Posterior cingulate gyrus (tissue), 11 donors: ENCODE results near the gene ARMH4.

Experiments used
- DNase-seq, 10 donors: peaks; one replicate each; pipeline versions ENCODE4 v3.0.0 to v3.0.0-alpha.2; 2020 to 2021; ENCODE audit warnings: mixed read lengths in 3 of 10
- intact Hi-C: fragments of 100-400 bp; cut with DNase I; formaldehyde crosslinking; loops from one replicate; pipeline ENCODE4 v1.15.1; 2023

The ARMH4 gene, protein sequence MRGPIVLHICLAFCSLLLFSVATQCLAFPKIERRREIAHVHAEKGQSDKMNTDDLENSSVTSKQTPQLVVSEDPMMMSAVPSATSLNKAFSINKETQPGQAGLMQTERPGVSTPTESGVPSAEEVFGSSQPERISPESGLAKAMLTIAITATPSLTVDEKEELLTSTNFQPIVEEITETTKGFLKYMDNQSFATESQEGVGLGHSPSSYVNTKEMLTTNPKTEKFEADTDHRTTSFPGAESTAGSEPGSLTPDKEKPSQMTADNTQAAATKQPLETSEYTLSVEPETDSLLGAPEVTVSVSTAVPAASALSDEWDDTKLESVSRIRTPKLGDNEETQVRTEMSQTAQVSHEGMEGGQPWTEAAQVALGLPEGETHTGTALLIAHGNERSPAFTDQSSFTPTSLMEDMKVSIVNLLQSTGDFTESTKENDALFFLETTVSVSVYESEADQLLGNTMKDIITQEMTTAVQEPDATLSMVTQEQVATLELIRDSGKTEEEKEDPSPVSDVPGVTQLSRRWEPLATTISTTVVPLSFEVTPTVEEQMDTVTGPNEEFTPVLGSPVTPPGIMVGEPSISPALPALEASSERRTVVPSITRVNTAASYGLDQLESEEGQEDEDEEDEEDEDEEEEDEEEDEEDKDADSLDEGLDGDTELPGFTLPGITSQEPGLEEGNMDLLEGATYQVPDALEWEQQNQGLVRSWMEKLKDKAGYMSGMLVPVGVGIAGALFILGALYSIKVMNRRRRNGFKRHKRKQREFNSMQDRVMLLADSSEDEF

DNA sequence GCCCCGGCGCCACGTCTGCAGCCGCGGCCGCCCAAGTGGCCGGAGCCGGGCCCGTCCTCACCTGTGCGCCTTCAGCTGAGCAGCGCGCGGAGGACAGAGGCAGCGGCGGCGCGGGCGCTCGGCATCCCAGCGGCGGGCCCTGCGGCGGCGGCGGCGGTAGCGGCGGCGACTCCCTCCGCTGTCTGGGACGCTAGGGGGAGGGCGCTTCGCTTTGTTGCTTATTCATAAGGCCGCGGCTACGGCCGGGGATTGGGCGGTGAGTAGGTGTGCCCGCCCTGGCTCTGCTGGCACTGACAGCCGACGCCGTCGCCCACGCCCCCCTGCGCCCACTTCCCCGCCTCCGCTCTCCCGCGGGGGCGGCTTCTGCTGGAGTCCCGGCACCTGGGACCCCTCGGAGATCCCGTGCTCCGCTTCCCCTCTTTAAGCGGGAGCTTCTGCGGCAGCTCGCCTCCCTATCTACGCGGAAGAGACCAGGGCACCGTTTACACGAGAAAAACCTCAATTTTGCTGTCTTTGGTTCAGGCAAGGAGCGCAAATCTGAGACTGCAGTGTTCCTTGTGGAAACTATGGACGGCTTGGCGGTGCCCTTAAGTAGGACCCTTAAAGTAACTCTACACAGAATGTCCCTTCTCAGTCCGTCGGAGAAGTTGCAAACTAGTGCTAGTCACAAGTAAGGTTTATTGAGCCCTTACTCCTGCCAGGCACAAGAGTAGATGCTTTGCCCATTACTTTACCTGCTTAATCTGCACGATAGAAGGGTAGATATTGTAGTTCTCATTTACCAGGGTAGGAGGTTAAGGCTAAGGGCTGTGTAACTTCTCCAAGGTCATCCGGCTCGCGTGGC, at the start of gene ARMH4:
Gene ARMH4, minus strand, starts transcription at position 200 of the 844 bp plus-strand sequence. CDS start 12,855 bp downstream, outside the sequence.
- peak; percentile 66 to 97 (median 85) for DNase-seq
- intact Hi-C loops = no loop called here

DNA sequence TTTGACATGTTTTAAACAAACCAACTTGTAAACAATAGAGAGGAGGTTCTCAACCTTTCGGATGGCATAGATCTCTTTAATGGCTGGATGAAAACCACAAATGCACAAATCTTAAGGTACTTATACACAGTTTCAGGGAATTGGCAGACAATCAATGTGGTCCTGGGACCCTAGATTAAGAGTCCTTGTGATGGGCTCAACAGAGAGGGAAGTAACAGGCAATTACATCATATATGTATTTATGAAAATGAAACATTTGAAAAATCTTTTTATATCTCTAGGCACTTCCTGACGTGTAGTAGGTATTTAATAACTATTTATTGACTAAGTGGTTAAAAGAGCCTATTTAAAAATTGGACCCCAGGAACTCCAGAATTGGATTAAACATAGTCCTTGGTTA, 48.8 kb upstream of the ARMH4 start:
- intact Hi-C loops = loop anchor here (2.0 to 5.0 kb wide), 2 partner anchors 36 to 98 kb away; partner anchors contain the start of gene ARID4A
- DNase-seq = no peak

DNA sequence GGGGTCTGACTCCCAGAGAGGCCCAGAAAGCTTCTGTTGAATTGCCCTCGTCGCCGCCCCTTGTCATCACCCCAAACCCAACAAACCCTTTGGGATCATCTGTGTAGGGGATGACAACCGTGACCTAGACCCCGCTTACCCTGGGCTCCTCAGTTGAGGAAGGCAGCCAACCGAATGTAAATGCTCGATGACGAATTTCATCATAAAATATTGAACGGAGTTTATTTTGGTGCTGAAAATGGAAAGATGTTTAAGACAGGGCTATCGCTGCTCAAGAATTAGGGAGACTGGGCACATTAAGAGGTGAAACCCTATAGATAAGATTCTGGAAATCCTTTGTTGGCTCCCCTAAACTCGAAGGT, 48.4 kb upstream of the ARMH4 start:
- intact Hi-C loops = loop anchor here (2.0 to 5.0 kb wide), 2 partner anchors 37 to 98 kb away; partner anchors contain the start of gene ARID4A
- no peak for DNase-seq

DNA sequence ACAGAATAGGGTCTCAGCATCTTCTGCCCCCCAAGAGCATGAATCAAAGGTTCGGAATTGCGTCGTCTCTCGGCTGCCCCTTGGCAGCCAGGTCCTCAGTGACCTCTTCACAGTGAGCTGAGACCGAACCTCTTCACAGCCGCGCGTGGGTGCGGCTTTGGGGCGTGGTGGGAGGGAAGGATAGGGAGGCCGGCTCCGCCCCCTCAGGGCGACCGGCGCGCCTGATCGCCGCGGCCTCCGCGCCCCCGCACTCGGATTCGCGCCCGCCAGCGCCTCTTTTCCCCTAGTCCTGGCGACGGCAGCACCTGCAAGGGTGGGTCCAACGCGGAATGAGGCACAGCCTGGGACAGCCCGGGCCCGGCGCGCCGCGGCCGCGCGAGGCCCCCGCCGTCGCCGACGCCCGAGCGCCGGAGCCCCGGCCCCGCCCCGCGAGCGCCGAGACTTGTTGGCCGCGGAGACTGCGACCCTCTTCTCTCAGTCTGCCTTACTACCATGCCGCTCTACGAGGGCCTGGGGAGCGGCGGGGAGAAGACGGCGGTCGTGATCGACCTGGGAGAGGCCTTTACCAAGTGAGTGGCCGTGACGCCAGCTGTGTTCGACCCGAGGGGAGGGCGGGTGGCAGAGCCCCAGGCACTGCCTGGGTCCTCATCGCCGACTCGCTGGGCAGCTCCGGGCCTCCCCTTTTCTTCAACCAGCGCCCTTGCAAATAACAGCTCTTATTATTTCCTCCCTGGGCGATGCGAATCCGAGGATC, 47.9 kb upstream of the ARMH4 start, which contains the start of gene ACTR10:
Gene ACTR10, plus strand, starts transcription at position 424 of the 754 bp plus-strand sequence. Its CDS starts 69 bp downstream, at position 493.
- peak; percentile 69 to 96 (median 78) for DNase-seq
- intact Hi-C loops = loop anchor here (2.0 to 5.0 kb wide), 2 partner anchors 37 to 99 kb away; partner anchors contain the start of gene ARID4A

DNA sequence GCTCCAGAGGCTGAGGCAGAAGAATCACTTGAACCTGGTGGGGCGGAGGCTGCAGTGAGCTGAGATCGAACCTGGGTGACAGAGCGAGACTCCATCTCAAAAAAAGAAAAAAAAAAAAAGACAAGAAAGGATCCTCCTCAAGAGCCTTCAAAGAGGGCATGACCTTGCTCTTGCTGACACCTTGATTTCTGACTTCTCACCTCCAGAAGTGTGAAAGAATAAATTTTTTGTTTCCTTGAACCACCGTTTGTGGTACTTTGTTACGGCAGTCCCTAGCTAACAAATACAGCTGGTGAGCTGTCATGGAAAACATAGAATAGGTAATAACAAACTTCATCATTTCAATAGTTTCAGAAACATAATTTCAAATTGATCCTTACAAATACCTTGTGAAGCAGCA, 46.1 kb upstream of the ARMH4 start:
- DNase-seq = no peak
- intact Hi-C loops = no loop called here

DNA sequence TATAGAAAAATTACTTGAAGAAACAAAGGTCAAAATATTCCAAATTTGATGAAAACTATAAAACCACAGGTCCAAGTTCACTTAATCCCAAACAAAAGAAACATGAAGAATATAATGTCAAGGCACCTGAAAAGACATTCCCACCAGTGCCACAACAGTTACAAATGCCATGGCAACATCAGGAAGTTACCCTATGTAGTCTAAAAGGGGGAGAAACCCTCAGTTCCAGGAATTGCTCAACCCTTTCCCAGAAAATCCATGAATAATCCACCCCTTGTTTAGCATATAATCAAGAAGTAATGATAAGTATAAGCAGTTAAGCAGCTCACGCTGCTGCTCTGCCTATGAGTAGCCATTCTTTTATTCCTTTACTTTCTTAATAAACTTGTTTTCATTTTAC, 44.2 kb upstream of the ARMH4 start:
- intact Hi-C loops = no loop called here

DNA sequence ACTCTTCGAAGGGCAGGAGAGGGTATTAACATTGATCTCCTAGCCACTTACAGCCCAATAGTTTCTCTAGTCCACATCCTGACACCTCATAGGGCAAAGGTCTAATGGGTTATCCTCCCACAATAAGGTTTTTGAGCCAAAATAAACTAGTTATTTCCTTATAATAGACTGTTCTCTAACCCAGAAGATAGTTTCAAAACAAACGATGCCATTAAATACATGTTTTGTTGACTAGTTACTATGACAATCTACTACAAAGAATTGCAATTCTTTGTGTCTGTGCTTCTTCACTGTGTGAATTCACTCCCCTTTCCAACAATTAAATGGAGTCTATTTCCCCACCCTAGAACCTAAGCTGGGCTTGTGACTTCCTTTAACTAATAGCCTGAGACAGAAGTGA, 41.5 kb upstream of the ARMH4 start:
- intact Hi-C loops = no loop called here
- no peak for DNase-seq

More for the DNA sequence above, 44.2 kb upstream of the ARMH4 start:
- no peak for DNase-seq

DNA sequence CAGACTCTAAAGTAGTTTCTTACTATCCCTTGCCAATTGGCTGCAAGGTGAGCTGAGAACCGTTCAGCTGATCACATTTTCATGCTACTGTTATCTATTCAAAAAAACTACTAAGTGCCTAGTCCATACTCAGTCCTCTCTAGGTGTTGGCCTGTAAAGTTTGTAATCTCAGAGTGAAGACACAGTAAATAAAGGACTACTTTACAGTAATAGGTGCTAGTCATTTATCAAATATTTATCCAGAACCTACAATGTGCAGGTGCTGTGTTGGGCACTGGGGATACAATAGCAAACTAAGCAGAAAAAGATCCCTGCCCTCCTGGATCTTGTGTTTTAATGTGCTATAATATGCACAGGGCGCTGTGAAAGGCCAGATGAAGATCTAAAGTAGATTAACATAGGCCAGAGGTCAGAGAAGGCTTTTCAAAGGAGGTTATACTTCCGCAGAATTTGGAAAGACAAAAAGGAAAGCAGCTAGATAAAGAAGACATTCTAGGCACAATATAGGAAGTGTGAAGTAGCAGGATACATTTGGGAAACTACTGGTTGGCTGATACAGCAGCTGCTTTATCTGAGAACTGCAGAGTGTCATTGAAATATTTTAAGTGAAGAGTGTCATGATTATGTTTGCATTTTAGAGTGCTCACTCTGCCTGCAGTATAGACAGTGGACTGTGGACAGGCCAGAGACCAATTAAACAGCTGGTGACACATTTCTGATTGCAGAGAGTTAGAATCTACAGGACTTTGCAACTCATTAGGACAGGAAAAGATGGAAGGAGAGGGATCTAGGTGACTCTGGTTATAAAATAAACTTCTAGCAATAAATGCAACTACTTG, 40.0 kb upstream of the ARMH4 start:
- intact Hi-C loops = no loop called here
- no peak for DNase-seq

DNA sequence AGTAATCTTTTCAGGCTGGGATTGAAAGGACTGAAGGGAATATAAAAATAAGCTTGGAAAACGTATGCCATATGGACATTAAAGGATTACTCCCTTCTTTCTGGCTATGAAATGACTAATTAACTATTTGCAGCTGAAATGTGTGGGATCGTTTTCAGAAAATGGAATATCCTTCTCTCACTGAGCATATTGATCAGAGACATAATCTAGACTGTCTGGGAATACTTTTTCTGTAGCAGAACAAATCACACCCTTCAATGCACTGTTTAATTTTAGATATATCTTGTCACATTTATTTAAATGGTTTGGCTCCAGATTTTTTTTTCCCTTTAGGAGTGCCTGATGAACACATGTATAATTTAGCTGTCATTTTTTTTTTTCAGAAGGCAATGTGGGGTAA, 37.2 kb upstream of the ARMH4 start:
- intact Hi-C loops = no loop called here
- DNase-seq = no peak

DNA sequence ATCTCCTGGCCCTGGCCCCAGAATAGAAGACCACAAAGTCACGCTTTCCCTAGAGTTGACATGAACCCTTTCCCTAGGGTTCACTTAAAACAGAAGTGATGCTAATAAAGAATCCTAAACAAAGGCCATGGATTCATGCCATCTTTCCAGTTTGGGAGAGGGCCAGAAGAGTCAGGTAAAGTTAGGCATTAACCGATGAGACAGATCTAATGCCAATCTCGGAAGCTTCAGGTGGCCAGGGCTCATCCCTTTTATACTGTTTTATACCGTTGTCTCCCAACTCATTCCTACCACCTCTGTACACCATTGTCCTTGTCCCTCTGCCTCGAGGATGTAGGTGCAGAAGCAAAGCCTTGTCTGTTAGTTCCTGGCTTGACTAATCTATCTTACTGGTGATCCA, 25.1 kb upstream of the ARMH4 start:
- intact Hi-C loops = no loop called here
- no peak for DNase-seq

DNA sequence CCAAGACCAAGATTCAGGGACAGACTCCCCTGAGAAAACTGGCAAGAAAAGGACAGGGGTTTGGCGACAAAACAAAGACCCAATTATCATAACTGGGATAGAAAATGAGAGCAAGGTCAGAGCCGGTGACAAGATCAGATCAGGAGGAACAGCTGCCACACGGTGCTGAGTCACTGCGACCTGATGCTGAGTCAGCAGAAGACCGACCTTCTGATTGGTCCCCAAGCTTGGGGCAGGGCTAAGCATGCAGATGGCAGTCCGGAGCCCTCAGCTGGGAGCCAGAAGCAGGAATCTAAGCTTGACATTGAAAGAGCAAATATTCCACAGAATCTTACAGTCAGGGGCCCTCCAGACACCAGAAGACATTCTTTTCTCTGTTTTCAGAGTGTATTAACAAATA, 19.1 kb upstream of the ARMH4 start:
- intact Hi-C loops = no loop called here
- DNase-seq = peak in 9 of 10 donors; percentile 28 to 91 (median 54)

DNA sequence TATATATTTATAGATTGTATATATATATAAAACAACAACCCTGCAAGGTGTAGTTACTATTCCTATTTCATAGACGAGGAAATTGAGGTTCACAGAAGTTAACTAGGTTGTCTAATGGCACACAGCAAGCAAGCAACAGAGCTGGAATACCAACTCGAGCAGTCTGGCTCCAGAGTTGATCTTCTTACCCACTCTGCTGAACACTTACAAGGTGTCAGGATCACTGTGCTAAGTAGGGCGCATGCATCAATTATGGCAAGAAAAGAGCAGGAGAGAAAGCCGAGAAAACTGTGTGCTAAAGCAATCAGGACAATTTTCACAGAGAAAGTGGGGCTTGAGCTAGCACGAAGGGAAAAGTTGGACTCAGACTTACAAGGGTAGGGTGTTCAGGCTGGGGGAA, 15.9 kb upstream of the ARMH4 start:
- intact Hi-C loops = no loop called here
- no peak for DNase-seq

DNA sequence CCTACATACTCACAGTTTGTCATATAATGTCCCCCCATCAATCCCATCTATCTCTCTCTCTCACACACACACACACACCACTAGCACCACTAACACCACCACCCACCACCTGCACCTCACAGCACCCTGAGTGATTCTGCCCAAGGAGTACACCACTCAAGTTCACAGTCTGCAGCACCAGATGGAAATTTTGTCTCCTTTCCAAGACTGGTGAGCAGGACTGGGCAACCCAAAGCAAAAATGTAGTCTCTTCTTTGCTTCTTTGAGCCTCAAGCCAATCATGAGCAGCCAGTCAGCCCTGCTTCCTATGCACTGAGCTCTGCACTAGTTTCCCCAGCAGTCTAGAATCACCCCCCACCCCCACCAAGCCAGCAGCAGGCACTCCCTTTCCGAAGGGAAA, 15.0 kb upstream of the ARMH4 start:
- intact Hi-C loops = no loop called here
- peak in 8 of 10 donors; percentile 12 to 88 (median 44) for DNase-seq

DNA sequence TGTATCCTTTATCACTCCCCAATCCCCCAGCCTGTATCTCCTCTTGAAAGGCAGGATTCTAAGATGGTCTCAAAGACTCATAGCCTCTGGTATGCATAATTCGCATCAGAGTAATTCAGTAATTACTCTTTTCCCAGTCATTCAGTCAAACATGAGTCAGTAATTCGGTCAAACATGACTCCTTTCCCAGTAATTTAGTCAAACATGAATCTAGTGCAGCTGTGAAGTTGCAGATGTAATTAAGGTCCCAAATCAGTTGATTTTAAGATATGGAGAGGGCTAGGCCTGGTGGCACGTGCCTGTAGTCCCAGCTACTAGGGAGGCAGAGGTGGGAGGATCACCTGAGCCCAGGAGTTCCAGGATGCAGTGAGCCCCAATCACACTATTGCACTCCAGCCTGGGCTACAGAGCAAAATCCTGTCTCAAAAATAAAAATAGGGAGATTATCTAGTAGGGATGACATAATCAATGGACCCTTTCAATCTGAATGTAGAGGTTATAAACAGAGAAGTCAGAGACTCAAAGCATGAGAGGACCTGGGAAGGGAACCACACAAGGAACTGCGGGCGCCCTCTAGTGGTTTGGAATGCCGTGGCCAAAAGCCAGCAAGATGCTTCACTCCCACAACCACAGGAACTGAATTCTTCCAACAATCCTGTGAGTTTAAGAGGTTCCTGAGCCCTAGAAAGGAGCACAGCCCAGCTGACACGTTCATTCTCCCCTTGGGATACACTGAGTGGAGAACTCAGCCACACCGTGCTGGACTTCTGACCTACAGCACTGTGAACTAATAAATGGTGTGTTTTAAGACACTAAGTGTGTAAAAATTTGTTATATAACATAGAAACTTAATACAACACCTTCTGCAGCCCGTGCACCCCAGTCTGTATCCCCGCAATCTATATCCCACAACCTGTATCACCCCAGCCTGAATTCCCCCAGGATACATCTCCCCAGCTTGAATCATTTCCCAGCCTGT, 14.3 kb upstream of the ARMH4 start:
- DNase-seq = peak; percentile 69 to 97 (median 88)
- intact Hi-C loops = loop anchor here (1.0 kb wide), 1 partner anchor 58 kb away; no protein-coding TSS in a partner anchor

DNA sequence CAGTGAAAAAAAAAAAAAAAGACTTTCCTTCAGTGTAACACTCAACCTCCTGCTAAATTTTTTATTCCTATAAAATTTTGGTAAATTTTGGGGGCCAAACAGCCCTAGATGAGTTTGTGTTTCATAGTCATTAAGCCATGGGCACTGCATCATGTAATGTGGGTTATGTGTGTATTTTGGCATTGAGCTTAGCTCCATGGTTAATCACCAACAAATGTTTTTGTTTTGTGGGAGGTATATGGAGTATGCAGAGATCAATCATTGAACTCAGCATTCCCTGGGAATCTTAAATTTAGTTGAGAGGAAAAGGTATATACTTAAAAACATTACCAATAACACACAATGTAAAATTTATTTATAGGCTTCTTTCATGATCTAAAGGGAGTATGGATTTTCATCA, 8.5 kb upstream of the ARMH4 start:
- intact Hi-C loops = no loop called here
- DNase-seq = no peak

DNA sequence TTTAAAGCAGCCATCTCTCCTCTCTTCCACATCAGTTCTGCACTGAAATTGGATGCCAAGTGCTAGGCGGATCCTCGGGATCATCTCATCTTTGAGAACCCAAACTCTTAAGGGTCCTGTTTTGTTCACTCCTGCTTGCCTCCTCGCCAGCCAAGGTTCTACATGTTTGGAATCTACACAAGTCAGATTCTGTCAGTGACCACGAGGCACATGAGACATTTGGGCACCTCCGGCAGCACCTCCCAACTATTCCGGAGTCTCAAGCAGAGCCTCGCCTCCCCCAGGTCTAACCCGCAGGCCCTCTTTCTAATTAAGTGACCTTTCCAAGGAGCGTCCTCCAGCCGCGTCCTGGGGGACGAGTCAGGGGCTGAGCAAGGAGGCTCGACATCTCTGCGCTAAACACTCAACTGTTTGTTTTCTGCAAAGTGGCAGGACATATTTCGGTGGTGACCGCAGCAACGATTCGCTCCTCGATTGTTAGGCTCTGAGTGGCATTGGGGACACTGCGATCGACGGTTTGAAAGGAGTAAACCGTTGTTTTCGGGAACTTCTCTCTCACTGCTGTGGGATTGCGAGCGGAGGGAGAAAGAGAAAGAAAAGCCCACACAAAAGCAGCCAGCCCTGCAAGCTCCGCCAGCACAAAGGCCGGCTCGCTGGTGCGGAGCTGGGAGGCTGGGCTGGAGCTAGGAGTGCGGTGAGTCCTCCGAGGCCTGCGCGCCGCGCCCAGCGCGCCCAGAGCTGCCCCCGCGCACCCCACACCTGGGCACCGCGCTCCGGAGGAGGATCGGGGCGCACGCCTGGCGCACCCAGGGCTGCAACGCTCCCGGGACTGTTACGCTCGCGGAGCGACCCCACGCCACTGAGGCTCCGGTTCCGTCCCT, 640 bp downstream of the ARMH4 start:
- intact Hi-C loops = no loop called here
- peak in 8 of 10 donors; percentile 20 to 89 (median 27) for DNase-seq
